Stimulated activated CD4-positive, alpha-beta T cell treated with anti-CD3 and anti-CD28 coated beads, Interleukin-2, amount 100 ng/mL, for 4 hours (primary cell): Measurements from ENCODE around the gene TSPEAR.

ENCODE experiments used
- DNase-seq: peaks from one replicate; pipeline ENCODE4 v3.0.0-alpha.2; 2020; ENCODE audit warnings: low read depth

TSPEAR gene

DNA sequence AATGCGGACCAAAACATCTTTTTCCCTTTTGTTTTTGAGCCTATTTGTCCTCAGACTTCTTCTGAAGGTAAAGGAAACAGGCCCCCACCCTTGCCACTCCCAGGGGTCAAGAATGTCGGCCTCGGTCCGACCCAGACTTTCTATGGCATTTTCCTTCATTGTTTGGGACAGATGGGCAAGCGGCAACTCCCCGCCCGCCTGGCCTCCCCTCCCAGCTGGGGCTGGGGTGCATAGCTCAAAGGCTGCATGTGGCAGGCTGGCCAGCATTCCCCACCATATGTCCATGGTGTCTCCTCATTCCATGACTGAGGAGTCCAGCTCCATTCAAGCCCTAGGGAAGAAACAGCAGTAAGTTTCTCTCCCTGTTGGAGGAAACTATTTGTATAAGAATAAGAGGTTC is 29.4 kb upstream of the TSPEAR start:
- DNase-seq, result no peak

DNA sequence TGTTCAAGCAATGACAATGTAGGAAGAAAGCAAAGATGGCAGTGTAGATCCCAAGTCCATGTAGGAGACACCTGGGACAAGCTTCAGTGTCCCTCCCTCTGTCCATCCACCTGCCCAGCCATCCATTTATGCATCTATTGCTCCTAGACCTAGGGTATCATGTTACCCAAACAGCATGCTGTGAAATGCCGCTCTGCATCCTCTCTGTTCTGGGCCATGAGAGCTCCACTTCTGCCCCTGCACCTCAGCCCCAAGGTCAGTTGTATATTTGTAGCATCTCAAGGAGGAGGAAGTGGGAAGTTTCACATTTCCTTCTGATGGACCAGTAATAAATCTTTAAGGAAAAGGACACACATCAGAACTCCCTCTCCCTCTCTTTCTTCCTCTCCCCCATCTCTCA is 27.9 kb upstream of the TSPEAR start:
- DNase-seq, result no peak

DNA sequence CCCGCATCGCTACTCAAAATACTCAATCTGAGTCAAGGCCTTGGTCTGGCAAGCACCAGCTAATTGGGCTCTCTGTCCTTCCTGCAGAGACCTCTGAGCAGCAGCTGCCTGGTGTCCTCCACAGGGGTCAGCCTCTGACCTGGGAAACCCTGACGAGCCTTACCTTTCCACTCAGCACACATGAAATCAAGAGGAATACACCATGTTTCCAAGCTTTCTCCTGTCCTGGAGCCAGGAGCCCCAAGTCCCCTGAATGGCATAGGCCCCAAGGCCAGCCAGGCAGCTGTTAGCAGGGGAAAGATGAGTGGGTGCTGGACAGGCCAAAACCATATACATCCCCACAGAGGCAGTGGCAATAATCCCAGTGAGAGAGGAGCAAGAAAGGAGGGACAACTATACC is 27.2 kb upstream of the TSPEAR start:
- DNase-seq, result no peak

DNA sequence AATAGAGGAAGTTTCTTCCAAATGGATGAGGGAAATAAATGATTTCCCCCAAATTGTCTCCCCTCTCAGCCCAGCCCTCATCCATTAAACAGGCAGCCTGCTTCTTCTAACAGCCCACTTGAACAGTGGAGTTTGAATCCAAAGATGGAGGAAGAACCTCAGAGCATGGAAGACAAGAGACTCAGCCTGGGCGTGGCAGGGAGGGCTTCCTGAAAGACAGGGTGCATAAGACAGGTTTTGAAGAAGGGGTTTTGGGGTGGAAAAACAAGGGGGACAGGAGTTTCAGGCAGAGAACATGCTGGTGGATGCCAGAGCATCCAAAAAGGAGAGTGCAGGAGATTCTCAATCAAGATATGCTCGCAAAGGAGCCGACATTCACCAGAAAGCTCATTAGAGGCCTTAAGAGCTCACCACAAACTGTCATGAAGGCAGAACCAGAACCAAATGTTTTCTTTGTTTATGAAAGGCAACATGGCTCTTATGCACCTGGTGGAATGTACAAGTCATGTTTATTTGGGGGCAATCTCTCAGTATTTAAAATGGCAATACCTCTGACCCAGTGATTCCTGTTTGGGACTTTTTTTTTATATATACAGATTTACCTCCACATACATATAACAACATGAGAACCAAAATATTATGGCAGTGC is 26.5 kb upstream of the TSPEAR start:
- DNase-seq, result no peak

DNA sequence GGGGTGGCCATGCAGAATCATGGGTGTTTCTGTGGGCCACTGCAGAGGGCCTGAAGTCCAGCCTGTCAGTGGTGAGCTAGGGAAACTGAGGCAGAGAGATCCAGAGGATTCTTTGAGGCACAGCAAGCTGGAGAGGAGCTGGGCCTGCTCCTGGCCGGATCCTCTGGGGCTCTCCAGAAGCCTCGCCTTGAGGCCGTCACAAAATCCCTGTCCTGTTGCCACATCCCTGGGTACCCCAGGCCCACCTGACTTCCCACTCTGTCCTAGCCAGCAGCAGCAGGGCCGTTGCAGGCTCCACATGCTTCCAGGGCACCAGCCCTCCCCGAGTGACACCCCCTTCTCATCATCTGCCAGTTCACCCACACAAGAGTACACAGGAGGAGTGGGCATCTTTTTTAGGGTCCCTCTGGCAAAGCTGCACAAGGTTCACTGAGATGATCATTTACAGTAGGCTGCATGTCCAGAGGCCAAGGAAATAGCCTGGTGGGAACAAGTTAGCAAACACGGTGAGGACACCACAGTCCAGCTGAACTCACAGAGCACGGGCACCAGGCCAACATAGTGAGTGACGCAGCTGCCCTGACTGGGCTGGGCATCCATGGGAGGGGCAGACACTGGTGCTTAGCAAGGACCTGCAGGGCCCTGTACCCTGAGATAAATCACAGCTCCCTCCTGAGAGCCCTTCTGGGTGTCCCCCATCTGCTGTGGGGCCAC is 25.1 kb upstream of the TSPEAR start:
- DNase-seq, result no peak

DNA sequence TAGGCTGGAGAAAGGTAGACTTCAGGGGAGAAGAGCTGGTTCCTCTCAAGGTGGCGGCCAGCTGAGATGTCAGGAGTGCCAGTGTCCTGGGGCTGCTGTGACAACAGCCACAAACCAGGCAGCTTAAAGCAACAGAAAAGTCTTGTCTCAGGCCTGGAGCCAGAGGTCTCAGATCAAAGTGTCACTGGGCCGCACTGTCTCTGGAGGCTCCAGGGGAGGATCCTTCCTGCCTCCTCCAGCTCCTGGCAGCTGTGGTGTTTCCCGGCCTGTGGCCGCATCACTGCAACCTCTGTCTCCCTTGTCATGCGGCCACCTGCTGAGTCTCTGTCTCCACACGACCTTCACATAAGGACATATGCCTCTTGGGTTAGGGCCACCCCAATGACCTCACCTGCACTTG is 24.4 kb upstream of the TSPEAR start:
- no peak for DNase-seq

DNA sequence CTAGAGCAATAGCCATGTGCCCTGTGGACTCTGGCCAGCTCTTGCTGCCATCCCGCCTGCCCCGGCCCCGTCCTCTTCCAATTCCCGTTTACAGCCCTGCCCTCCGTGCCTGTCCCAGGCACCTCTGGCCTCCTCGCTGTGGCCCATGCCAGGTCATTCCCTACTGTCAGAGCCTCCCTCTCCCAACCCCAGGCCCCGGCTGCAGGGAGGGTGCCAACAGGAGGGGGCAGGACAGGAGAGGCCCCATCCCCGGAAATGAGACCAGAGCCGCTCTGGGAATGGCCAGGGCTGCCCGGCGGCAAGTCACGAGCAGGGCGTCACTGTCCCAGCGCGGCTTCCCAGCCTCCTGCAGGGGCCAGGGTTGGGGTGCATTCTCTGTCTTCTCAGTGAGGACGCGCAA is 23.5 kb upstream of the TSPEAR start:
- DNase-seq, result no peak

DNA sequence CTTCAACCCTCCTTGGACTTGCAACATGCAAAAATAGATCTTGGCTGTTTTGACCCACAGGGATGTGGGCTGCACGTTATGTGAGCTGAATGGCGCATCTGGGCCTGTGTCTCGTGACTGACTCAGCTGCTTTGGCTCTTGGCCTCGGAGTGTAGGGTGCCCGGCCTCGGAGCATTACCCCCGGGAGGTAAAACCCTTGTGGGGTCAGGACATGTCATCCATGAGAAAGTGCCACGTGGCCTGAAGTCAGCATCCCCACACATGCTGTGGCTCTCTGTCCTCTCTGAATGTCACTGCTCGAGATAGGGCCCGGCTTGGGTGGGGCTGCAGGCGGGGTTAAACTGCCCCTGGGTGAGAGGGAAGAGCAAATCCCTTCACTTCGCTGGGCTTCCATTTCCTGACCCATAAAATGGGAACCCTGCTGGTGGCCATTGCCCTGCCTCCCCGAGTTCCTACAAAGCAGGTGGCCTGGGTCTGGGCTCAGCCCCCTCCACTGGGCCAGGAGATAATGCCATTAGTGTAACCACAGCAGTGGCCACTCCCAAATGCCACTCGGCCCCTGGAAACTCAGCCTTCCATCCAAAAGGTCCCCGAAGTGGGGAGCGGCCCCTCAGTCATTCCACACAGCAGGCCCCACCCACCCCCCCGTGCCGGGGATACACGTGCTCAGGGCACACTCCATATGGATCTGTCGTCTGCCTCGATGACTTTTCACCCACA is 22.8 kb upstream of the TSPEAR start:
- no peak for DNase-seq

DNA sequence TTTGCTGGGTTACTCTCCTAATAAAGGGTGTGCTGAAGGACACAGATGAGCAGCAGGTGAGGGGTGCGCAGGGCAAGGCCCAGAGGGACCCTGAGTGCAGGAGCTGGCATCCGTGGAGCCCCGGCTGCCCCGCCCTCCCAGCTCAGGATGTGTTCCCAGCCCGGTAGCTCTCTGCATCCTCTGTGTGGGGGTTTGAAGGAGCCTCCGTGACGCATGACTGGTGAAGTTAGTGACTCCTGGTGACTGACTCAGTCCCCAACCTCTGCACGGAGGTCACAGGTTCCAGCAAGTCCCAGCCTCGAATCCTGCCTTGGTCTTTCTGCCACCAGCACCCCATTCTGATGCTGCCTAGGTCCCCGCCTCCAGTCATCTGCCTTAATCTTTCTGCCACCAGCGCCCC is 21.6 kb upstream of the TSPEAR start:
- DNase-seq, result no peak

DNA sequence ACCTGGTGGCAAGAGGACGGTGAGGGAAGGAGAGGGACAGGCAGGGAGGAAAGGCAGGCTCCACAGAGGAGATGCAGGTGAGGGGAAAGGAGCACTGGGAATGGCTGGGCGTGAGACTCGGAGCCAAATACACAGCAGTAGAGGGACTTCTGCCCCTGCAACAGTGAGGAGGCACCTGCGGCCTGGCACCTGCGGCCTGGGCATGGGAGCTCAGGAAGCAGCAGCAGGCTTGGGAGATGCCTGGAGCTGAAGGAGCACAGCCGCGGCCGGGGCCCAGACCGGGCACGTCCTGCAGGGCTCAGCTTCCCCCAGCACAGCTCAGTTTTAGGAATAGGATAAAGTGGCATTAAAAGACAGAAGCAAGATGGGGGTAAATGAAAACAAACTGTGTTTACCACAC is 20.9 kb upstream of the TSPEAR start:
- DNase-seq, result no peak

DNA sequence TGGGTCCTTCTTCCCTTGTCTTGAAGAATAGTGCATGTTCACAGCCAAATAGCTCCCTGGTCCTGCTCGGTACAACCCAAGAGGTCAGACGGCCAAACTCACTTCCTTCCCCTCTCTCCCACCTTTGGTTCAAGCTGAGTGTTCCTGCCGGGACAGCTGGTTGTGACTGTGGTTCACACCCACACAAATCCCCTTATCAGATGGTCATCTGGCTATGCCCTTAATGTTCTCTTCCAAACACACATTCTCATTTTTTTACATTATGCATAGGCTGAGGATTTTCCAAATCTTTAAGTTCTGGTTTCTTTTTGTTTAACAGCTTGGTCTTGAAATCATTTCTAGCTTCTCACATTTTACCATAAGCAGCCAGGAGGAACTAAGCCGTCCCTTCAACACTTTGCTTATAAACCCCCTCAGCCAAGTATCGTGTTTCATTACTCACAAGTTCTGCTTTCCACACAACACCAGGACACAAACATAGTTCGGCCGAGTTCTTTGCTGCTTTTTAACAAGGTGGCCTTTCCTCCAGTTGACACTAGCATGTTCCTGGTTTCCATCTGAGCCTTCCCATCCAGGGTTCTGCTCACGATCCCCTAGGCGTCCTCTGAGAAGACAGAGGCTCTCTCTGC is 19.7 kb upstream of the TSPEAR start:
- DNase-seq, result no peak

DNA sequence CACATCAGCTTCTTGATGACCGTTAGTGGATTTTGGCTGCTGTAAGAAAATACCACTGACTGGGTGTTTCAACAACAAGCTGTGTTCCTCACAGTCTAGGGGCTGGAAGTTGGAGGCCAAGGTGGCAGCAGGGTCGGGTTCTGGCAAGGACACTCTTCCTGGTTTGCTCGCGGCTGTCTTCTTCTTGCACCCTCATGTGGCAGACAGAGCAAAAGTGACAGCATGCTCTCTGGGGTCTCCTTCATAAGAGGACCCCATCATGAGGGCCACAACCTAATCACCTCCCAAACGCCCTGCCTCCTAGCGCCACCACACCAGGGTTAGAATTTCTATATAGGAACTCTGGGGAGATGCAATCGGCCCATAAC is 18.6 kb upstream of the TSPEAR start:
- DNase-seq, result no peak

DNA sequence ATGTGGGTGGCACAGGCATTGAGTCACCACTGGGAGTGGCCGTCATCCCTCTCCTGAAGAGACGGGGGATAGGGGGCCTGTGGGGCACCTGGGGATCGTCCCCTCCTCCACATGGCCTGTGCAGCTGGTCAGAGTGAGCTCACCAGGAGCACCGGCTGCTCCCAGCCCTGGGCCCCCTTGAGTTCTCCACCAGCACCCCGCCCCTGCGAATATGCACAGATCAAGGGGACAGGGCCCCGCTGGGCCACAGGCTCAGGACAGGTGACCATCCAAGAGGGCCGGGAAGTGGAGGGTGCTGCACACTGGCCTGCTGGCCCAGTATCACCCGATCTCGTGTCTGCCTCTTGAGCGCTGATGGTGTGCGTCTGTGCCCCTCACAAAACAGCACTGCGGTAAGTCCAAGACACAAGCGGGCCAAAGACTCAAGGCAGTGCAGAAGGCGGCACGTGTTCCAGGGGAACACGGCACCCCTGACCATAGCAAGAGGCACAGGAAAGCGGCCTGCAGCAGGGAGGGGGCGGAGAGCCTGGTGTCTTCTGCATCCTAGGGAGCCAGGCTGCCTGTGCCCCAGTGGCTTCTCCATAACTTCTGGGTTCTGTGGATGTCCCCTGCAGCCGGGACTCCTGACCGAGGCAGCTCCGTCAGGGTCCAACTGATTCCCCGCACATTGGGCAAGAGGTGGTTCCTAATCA is 18.1 kb upstream of the TSPEAR start:
- DNase-seq, result no peak

DNA sequence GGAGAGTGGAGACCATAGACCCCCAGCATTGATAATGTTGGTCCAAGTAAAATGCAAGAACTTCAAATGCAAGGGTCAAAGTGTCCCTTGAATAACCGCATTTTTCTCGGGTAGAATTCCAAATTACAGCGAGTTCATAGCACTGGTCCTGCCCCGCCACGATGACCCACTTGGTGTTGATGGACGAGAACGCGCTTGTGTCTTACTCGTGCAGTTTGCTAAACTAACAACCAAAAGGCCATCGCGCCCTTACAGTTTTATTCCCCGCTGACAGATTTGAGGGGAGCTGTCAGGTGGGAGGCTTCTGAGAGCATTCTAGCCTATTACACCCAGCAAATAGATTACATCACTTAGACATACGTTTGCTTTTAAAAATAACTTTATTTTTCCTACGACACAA is 17.3 kb upstream of the TSPEAR start:
- DNase-seq, result no peak

DNA sequence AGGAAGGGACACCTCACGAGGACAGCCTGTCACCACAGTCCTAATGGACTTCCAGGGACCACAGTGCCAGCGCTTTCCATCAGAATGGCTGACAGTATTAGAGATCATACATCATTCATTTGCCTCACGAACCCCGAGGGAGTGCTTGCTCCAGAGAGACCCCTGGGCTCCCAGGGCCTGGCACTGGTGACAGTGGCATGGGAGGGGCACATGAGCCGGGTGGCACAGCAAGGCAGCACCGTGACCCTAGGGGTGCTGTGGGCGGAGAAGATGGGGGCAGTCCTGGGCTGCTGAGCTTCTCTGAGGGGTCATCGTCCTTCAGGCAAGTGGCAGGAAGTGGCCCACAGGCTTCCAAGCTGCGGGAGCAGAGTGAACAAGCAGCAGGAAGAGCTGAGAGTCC is 16.4 kb upstream of the TSPEAR start:
- DNase-seq, result no peak

DNA sequence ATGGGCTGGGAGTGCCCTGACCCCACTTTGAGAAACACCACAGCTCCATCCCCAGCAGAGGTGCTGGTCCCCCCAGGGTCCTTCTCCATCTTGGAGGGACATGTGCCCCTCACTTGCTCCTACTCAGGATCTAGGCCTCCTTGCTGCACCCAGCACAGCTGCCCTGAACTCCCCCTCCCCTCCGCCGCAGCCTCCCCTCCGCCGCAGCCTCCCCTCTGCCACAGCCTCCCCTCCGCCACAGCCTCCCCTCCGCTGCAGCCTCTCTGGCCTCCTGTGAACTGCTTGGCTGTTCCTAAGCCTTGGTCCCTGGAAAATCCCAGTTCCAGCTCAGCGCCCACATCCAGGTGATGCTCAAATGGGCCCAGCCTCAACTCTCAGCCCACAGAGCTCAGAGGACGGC is 15.9 kb upstream of the TSPEAR start:
- DNase-seq, result no peak

DNA sequence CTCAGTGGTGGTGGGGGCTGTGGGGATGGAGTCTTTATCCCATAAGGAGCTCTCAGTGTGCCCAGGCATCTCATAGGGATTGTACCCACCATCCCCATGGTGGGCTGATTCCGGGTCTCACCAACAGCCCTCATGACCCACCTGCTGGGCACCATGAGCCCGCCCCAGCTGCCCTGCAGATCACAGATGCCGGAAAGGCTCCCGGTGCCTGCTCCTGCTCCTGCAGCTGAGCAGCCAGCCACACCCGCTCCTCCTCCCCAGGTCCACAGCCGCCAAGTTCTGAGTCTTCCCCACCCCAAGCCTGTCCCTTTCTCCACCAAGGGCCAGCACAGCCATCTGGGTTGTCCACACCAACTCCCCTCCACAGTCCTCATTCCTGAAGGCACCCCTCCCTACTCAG is 15.5 kb upstream of the TSPEAR start:
- DNase-seq, result no peak

DNA sequence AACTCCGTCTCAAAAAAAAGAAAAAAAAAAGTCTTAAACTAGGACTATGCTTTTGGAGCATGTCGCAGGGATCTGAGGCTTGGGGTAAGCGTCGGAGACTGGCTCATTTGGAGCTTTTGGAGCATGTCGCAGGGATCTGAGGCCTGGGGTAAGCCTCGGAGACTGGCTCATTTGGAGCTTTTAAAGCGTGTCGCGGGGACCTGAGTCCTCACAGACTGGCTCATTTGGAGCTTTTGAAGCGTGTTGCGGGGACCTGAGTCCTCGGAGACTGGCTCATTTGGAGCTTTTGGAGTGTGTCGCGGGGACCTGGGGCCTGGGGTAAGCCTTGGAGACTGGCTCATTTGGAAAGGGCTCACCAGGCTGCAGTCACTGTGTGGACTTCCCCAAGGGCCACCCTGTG is 13.6 kb upstream of the TSPEAR start:
- DNase-seq, result no peak

DNA sequence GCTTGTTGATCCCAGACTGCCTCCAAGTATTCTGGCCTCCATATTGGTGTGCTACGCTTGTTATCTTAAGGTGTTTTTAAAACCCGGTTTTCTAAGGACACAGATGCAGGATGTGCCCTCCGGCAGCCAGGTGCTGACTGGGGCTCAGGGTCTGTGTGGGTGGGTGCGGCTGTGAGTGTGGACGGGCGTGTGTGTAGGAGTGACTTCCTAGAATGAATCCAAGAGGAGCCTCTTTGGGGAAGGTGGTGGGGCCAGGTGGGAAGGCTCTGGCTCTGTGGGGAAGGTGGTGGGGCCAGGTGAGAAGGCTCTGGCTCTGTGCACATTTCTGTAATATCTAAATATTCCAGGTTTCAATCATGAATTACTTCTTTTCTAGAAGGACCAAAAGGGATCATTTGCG is 12.8 kb upstream of the TSPEAR start:
- no peak for DNase-seq

DNA sequence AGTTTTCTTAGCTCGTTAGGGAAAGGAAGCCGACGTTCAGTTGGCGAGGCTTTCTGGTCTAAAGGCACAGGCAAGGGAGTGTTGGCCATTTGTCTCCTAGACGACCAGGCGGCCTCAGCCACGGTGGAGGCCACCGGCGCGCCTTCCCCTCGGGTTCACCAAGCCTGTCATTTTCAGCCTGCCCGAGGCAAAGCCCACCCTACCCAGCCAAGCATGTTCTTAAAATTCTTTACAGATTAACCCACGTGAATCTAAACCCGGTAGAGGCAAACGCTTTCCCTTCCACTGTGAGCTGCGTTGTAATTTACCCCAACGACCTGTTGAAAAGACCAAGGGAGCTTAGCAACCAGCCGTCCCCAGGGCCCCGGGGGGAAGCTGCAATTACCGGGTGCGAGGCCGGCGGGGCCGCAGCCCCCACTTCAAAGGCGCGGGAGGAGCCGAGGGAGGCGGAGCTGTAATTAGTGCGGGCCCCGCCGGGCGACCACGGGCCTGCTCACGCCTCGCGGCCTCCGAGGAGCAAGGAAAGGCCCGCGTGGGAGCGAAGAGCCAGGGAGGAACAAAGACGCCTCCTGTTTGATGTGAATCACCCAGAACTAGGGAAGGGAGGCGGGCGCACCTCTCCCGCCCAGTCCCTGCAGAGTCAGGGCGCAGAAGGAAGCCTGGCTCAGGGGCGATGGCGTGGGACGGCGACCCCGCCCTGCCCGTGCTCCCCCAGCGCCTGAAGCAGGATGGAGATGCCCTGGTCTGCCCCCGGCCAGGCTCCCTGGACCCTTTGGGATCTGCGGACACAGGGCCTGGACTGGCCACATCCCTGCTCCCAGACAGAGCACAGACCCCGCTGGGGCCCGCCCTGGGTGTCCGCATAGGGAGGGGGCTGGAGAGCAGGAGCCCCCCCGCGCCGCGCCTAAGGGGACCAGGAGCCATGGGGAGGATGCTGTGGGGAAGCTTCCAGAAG is 12.1 kb upstream of the TSPEAR start:
- DNase-seq, result no peak

DNA sequence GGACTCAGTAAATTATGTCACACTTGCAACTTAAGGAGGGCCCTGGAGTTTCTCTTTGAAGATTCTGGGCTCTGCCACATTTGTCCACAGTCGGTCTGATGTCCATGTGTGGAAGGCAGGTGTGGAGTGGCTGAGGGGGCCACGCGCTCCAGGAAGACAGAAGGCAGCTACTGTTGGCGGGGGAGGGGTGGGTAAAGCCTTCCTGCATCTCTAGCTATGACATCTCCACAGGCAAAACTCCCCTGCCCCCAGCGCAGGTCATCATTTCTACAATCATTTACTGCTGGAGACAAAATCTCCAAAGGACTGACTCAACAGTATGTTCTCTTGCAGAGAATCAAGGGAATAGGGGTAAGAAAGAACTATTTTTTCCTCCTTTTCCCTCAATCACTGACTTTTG is 11.4 kb upstream of the TSPEAR start:
- DNase-seq, result no peak
